Measurements from ENCODE around the gene MSI2. TPM values are rescaled to one million over a fixed set of nuclear protein-coding genes. Genes with fewer than 3 reads are reported as not detected.

MSI2 gene
- total and polyA plus RNA-seq, 2 donors (not counting 1 experiment from before 2014, with no cell fraction given), result 16.1 to 196 TPM

- Histone ChIP-seq H3K9ac (ENCODE audit: low read length) (no peak overlapping the region), H3K27ac (ENCODE audit: low read length in 2 of 2) (no peak overlapping the region), H3K4me3 (ENCODE audit: control extremely low read depth in 1 of 5, extremely low read depth in 1 of 5, insufficient read depth in 1 of 5, low read depth in 2 of 5, low read length in 4 of 5) (no peak overlapping the region), H3K4me2 (replicated peaks; ENCODE audit: low read depth, low read length, poor library complexity, severe bottlenecking) (no peak overlapping the region), H3K9me3 (ENCODE audit: control extremely low read depth in 1 of 3, control insufficient read depth in 2 of 3, insufficient read depth in 1 of 3, low read length in 2 of 3) (no peaks in the 10 kb centered on the region), H3K27me3 (replicated peaks in 1 of 4; ENCODE audit: control extremely low read depth in 1 of 4, control insufficient read depth in 3 of 4, insufficient read depth in 4 of 4, low read length in 3 of 4) (no peaks in the 10 kb centered on the region), H3K79me2 (ENCODE audit: control insufficient read depth, insufficient read depth, low read length) (peaks cover 10% of the 10 kb centered on the region), H3K36me3 (replicated peaks in 1 of 2; ENCODE audit: control extremely low read depth in 1 of 2, control insufficient read depth in 1 of 2, extremely low read depth in 1 of 2, insufficient read depth in 2 of 2, low read length in 1 of 2) (peaks cover 9 to 15% of the 10 kb centered on the region in 2 experiments), H3K4me1 (ENCODE audit: control insufficient read depth in 2 of 2, insufficient read depth in 2 of 2, low read length in 2 of 2) (no peaks in the 10 kb centered on the region), H2AFZ (ENCODE audit: insufficient read depth, low read depth, low read length, poor library complexity, severe bottlenecking) (no peak overlapping the region), H4K20me1 (ENCODE audit: control insufficient read depth, insufficient read depth, low read length, poor library complexity, severe bottlenecking) (peaks cover 3% of the 10 kb centered on the region)
- Mint-ChIP-seq H3K4me3 (no peak overlapping the region), H3K9me3 (ENCODE audit: insufficient read depth) (no peaks in the 10 kb centered on the region), H3K27me3 (no peaks in the 10 kb centered on the region), H3K4me1 (no peaks in the 10 kb centered on the region), H3K27ac (no peak overlapping the region)
- intact Hi-C loops (cut with micrococcal nuclease), result no loop called here
- 94% methylated on average over 2 of the region's 5 CpGs for WGBS (ENCODE audit: insufficient coverage)
- TF ChIP-seq CTCF (IDR thresholded peaks at IDR 0.05), result no peak
- TF ChIP-seq EZH2 (IDR thresholded peaks at IDR 0.05; ENCODE audit: borderline replicate concordance, insufficient read depth, low read depth, low read length, poor library complexity, severe bottlenecking), result no peak
- no peak for ATAC-seq (ENCODE audit: low read depth)
- POLR2A ChIA-PET, result no interaction called here
- DNase-seq, result no peak
- CTCF ChIA-PET, result interaction anchor here (1.8 kb wide), 1 partner anchor 434 kb away, joined by 8 read pairs; no protein-coding TSS in a partner anchor
These were observed 421.0 kb downstream of the MSI2 start for GRCh38 chr17:57677301-57677700.

- Histone ChIP-seq H3K27me3 (replicated peaks in 1 of 4; ENCODE audit: control extremely low read depth in 1 of 4, control insufficient read depth in 3 of 4, insufficient read depth in 4 of 4, low read length in 3 of 4) (no peaks in the 10 kb centered on the region), H3K36me3 (replicated peaks in 1 of 2; ENCODE audit: control extremely low read depth in 1 of 2, control insufficient read depth in 1 of 2, extremely low read depth in 1 of 2, insufficient read depth in 2 of 2, low read length in 1 of 2) (peaks cover 9 to 15% of the 10 kb centered on the region in 2 experiments), H3K79me2 (ENCODE audit: control insufficient read depth, insufficient read depth, low read length) (peaks cover 5% of the 10 kb centered on the region), H4K20me1 (ENCODE audit: control insufficient read depth, insufficient read depth, low read length, poor library complexity, severe bottlenecking) (no peaks in the 10 kb centered on the region), H3K4me2 (replicated peaks; ENCODE audit: low read depth, low read length, poor library complexity, severe bottlenecking) (no peak overlapping the region), H3K27ac (ENCODE audit: low read length in 2 of 2) (no peak overlapping the region), H2AFZ (ENCODE audit: insufficient read depth, low read depth, low read length, poor library complexity, severe bottlenecking) (no peak overlapping the region), H3K9ac (ENCODE audit: low read length) (no peak overlapping the region), H3K4me1 (ENCODE audit: control insufficient read depth in 2 of 2, insufficient read depth in 2 of 2, low read length in 2 of 2) (no peaks in the 10 kb centered on the region), H3K4me3 (ENCODE audit: control extremely low read depth in 1 of 5, extremely low read depth in 1 of 5, insufficient read depth in 1 of 5, low read depth in 2 of 5, low read length in 4 of 5) (no peak overlapping the region), H3K9me3 (ENCODE audit: control extremely low read depth in 1 of 3, control insufficient read depth in 2 of 3, insufficient read depth in 1 of 3, low read length in 2 of 3) (no peaks in the 10 kb centered on the region)
- Mint-ChIP-seq H3K4me1 (no peaks in the 10 kb centered on the region), H3K27ac (no peak overlapping the region), H3K27me3 (no peaks in the 10 kb centered on the region), H3K9me3 (ENCODE audit: insufficient read depth) (no peaks in the 10 kb centered on the region), H3K4me3 (no peak overlapping the region)
- TF ChIP-seq CTCF (IDR thresholded peaks at IDR 0.05) (no peak), EZH2 (IDR thresholded peaks at IDR 0.05; ENCODE audit: borderline replicate concordance, insufficient read depth, low read depth, low read length, poor library complexity, severe bottlenecking) (no peak)
- ChIA-PET CTCF (interaction anchor here (1.3 to 1.8 kb wide), 2 partner anchors 12 to 434 kb away, joined by 3 to 8 read pairs; no protein-coding TSS in a partner anchor), POLR2A (no interaction called here)
- ATAC-seq (ENCODE audit: low read depth) (no peak), DNase-seq (no peak)
- WGBS (ENCODE audit: insufficient coverage), result 100% methylated on average over 4 of the region's 6 CpGs
- intact Hi-C loops (cut with micrococcal nuclease), result no loop called here
These were observed 421.5 kb downstream of the MSI2 start for GRCh38 chr17:57677858-57678257.

Measured in B cell (primary cell).